ENCODE results near the gene NSL1.

Gene NSL1

DNA sequence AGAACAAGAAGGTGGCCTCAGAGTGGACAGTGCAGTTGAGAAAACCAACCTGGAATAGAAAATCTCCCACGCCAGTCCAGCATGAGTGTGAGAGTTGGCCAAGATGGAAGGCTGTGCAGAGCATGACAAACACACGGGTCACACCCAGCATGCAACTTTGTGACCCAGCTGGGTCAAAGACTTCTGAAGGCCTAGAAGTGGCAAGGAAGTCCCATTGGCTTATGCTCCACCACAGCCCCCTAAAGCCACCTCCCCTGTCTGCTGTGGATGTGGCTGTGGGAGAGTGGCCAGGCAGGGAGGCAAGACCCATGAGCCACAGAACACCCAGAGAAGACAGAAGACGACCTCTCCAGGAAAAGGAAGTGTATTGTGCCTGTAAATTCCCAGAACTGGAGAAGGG lies 105.5 kb downstream of the NSL1 start:
- no peak for DNase-seq (ENCODE audit: low read depth)
- TF ChIP-seq, protein P1, sequence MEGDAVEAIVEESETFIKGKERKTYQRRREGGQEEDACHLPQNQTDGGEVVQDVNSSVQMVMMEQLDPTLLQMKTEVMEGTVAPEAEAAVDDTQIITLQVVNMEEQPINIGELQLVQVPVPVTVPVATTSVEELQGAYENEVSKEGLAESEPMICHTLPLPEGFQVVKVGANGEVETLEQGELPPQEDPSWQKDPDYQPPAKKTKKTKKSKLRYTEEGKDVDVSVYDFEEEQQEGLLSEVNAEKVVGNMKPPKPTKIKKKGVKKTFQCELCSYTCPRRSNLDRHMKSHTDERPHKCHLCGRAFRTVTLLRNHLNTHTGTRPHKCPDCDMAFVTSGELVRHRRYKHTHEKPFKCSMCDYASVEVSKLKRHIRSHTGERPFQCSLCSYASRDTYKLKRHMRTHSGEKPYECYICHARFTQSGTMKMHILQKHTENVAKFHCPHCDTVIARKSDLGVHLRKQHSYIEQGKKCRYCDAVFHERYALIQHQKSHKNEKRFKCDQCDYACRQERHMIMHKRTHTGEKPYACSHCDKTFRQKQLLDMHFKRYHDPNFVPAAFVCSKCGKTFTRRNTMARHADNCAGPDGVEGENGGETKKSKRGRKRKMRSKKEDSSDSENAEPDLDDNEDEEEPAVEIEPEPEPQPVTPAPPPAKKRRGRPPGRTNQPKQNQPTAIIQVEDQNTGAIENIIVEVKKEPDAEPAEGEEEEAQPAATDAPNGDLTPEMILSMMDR (IDR thresholded peaks at IDR 0.05; ENCODE audit: insufficient read depth, low read depth, low read length, missing control alignments), result no peak
- H3K4me3 ChIP-seq (ENCODE audit: low read length), result no peak overlapping the region

DNA sequence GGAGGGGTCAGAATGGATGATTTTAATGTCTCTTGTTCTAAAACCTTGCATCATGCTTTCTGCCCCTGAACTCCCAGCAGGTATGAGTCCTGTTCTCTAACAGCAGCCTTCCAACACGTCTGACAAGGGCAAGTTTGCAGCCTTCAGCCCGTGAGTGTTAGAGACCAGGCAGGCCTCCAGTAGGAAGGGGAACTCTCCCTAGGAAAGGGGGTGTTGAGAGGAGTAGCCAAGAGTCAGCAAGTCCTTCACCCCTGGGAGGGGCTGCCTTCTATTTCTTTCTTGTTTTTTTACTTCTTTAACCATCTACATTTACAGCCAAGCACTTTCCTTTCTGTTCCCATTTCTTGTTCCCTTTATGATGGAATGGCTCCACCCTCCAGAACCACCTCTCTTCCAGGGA lies 106.1 kb downstream of the NSL1 start:
- H3K4me3 ChIP-seq (ENCODE audit: low read length), result no peak overlapping the region
- no peak for DNase-seq (ENCODE audit: low read depth)
- TF ChIP-seq, protein P1 (IDR thresholded peaks at IDR 0.05; ENCODE audit: insufficient read depth, low read depth, low read length, missing control alignments), result no peak

DNA sequence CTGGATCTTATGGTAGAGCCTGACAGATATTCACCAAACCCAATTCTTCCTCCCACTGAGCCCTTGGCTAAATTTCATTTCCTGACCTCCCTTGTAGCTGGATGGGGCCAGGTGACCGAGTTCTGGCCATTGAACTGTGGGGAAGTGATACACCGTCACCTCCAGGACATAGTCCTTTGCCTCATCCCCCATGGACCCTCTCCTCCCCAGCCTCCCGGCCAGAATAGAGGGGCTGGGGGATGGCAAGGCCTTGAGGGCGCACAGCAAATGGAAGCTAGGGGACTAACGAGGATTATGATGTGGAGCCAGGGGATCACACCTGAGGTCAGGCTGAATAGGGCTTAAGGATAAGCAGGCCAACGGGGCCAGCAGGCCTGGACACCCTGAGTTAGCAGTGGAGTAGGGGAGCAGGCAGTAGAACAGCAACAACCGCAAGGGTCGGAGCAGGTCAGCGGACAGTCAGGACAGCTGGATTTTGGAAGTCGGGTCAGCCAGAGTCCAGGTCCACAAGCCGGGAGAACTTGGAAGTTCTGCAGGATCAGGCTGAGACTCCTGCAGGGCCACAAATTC lies 107.0 kb downstream of the NSL1 start:
- H3K4me3 ChIP-seq (ENCODE audit: low read length), result no peak overlapping the region
- no peak for DNase-seq (ENCODE audit: low read depth)
- TF ChIP-seq, protein P1 (IDR thresholded peaks at IDR 0.05; ENCODE audit: insufficient read depth, low read depth, low read length, missing control alignments), result no peak

DNA sequence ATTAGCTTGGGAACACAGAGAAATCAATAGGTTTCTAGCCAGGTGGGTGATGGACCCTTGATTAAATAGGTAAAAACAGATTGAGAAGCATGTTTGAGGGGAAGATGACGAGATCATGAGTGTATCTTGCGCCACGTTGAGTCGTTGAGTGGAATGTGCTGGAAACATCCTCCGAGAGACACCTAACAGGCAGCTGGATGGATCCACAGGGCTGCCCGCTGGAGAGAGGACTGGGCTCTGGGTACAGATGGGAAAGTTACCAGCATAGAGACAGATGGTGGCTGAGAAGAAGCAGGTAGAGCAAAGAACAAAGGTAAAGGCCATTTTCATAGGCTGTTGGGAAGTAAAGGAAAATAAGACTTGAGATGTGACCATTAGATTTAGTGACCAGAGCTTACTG lies 107.5 kb downstream of the NSL1 start:
- no peak overlapping the region for H3K4me3 ChIP-seq (ENCODE audit: low read length)
- no peak for DNase-seq (ENCODE audit: low read depth)
- TF ChIP-seq, protein P1 (IDR thresholded peaks at IDR 0.05; ENCODE audit: insufficient read depth, low read depth, low read length, missing control alignments), result no peak

DNA sequence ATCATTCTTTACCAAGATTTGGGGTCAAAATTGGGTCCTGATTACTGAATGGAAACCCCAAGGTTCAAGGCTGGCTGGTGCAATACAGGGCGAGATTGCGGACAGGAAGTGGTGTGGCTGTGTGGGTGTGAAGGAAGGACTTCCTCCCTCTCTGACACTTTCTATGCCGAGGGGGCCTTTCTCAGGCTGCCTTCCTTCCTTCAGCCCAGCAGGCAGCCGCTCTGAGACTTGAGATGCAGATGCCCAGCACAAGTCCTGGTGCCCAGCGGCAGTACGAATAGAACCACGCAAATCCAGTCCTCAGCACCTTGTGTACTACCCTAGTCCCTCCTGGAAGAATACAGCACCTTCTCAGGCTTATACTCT lies 108.2 kb downstream of the NSL1 start:
- H3K4me3 ChIP-seq (ENCODE audit: low read length), result no peak overlapping the region
- no peak for DNase-seq (ENCODE audit: low read depth)
- TF ChIP-seq, protein P1 (IDR thresholded peaks at IDR 0.05; ENCODE audit: insufficient read depth, low read depth, low read length, missing control alignments), result no peak

DNA sequence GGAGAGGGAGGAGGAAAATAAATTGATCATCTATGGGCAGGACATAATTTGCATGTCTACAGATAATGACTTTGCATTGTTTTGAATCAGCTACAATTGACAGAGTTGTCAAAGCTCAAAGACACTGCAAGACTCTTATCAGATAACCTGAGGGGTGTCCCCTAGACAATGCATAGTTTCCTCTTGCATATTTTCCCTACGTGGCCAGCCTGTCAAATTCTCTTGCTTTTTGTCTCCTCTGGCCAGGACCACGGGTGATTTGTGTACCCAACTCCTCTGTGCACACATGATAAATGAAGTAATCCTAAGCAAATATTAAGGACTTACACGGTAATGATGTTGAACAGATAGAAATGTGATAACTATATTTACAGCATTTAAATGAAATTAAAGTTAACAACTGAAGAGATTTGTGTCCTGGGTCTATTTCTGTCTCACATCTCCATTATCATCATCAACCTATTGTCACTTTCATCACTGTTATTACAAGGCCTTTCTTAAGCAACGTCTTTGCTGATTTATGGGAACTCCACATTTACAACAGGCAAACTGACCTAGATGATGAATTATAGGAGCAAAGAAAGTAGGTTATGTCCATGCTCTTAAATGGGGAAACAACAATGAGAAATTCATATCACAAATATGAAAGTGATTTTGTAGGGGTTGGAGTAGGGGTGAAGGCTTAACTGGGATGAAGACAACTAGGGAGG lies 110.7 kb downstream of the NSL1 start:
- no peak overlapping the region for H3K4me3 ChIP-seq (ENCODE audit: low read length)
- DNase-seq (ENCODE audit: low read depth), result no peak
- TF ChIP-seq, protein P1 (IDR thresholded peaks at IDR 0.05; ENCODE audit: insufficient read depth, low read depth, low read length, missing control alignments), result no peak
